Keratinocyte (primary cell): ENCODE results near the gene S100Z. TPM values are rescaled to one million over a fixed set of nuclear protein-coding genes. Genes with fewer than 3 reads are reported as not detected.

Experiments used
- DNase-seq: peaks from one replicate; pipeline ENCODE4 v3.0.0-alpha.2; 2011; ENCODE audit warnings: low read depth, missing footprints, low spot score
- FAIRE-seq: peaks from 2 replicates; lab custom pipeline; 2011; peaks lifted over from hg19 to GRCh38; lab: Jason Lieb, UNC
- H2AFZ ChIP-seq: 2 replicates; pipeline ENCODE4 v1.6.0; 2012; ENCODE audit warnings: low read length, control low read depth, inconsistent platforms; ENCODE audit not compliant: control insufficient read depth
- H3K27ac ChIP-seq: 2 replicates; pipeline ENCODE4 v1.5.1; 2011; ENCODE audit warnings: low read length; ENCODE audit not compliant: control insufficient read depth, insufficient read depth
- H3K27me3 ChIP-seq: 3 replicates; pipeline ENCODE4 v1.6.0; 2011; ENCODE audit warnings: low read length; ENCODE audit not compliant: control insufficient read depth, insufficient read depth; ENCODE audit errors: extremely low read depth
- H3K36me3 ChIP-seq, 2 experiments: 2 replicates in 1 of 2; 3 replicates in 1 of 2; pipeline ENCODE4 v1.5.1; 2011; ENCODE audit warnings: low read length in 2 of 2, mild to moderate bottlenecking in 1 of 2; ENCODE audit not compliant: control insufficient read depth in 2 of 2, insufficient read depth in 2 of 2; ENCODE audit errors: extremely low read depth in 1 of 2
- H3K4me1 ChIP-seq: 3 replicates; pipeline ENCODE4 v1.5.1; 2011; ENCODE audit warnings: low read length; ENCODE audit not compliant: control insufficient read depth, insufficient read depth; ENCODE audit errors: extremely low read depth
- H3K4me2 ChIP-seq: 3 replicates; pipeline ENCODE4 v1.6.0; 2011; ENCODE audit warnings: low read depth, low read length; ENCODE audit not compliant: control insufficient read depth, insufficient read depth; ENCODE audit errors: extremely low read depth
- H3K4me3 ChIP-seq, 3 experiments: fragments of 200-600 bp in 1 of 3; sonication (generic) in 1 of 3; 2 replicates in 2 of 3; 3 replicates in 1 of 3; pipeline ENCODE4 v1.5.1; 2011 to 2016; ENCODE audit warnings: low read length in 3 of 3, mild to moderate bottlenecking in 3 of 3, control low read depth in 2 of 3, inconsistent platforms in 1 of 3, low read depth in 1 of 3, mixed read lengths in 1 of 3, mixed run types in 1 of 3, moderate library complexity in 1 of 3; ENCODE audit not compliant: control insufficient read depth in 2 of 3, insufficient read depth in 2 of 3; ENCODE audit errors: extremely low read depth in 1 of 3
- H3K79me2 ChIP-seq: 2 replicates; pipeline ENCODE4 v1.6.0; 2012; ENCODE audit warnings: low read length; ENCODE audit not compliant: control insufficient read depth, insufficient read depth
- H3K9ac ChIP-seq: 3 replicates; pipeline ENCODE4 v1.6.0; 2011; ENCODE audit warnings: low read length; ENCODE audit not compliant: control insufficient read depth, insufficient read depth; ENCODE audit errors: extremely low read depth
- H3K9me1 ChIP-seq: 3 replicates; pipeline ENCODE4 v1.6.0; 2011; ENCODE audit warnings: low read length; ENCODE audit not compliant: control insufficient read depth, insufficient read depth; ENCODE audit errors: extremely low read depth
- H3K9me3 ChIP-seq: 2 replicates; pipeline ENCODE4 v1.5.1; 2012; ENCODE audit warnings: low read depth, low read length; ENCODE audit not compliant: control insufficient read depth
- H4K20me1 ChIP-seq: 3 replicates; pipeline ENCODE4 v1.6.0; 2011; ENCODE audit warnings: low read length; ENCODE audit not compliant: control insufficient read depth, insufficient read depth; ENCODE audit errors: extremely low read depth
- CTCF ChIP-seq, 3 experiments: IDR thresholded peaks in 1 of 3; conservative IDR thresholded peaks in 1 of 3; optimal IDR thresholded peaks in 1 of 3; 2 replicates in 2 of 3; 3 replicates in 1 of 3; pipeline versions ENCODE3 to v1.5.1; 2011; ENCODE audit warnings: low read length in 3 of 3, mild to moderate bottlenecking in 3 of 3, moderate library complexity in 2 of 3, control low read depth in 1 of 3, inconsistent platforms in 1 of 3; ENCODE audit not compliant: insufficient read depth in 2 of 3; ENCODE audit errors: extremely low read depth in 1 of 3
- EZH2 ChIP-seq: IDR thresholded peaks from one replicate; pipeline ENCODE4 v1.6.1; 2012; ENCODE audit warnings: inconsistent platforms, mild to moderate bottlenecking, low read length, moderate library complexity
- dilution Hi-C: fragments of 300-500 bp; cut with MboI; formaldehyde crosslinking; loops from one replicate; pipeline ENCODE4 v1.7.0; 2020; ENCODE audit warnings: low sequenced_read_pairs; ENCODE audit not compliant: extremely low pct_ligation_motif_present
- polyA plus RNA-seq, 5 experiments: library from polyadenylated mRNA; depleted of rRNA in 3 of 5; stranded (reverse) in 3 of 5; stranded (forward) in 1 of 5; unstranded in 1 of 5; fragments of >200 nt; gene quantifications; 1 replicate in 1 of 5; 2 replicates in 3 of 5; 3 replicates in 1 of 5; pipeline versions ENCODE4 v1.2.1 to v1.2.3, GENCODE V29; 2011 to 2012; ENCODE audit warnings: missing spikeins in 2 of 5, low read depth in 1 of 5, low replicate concordance in 1 of 5
- small RNA-seq, 3 experiments: library from RNA; depleted of rRNA; stranded (forward); fragments of <200 nt; gene quantifications; one replicate each; pipeline ENCODE3, GENCODE V24; 2012; ENCODE audit warnings: low read depth in 3 of 3, low replicate concordance in 1 of 3; ENCODE audit not compliant: insufficient read length in 3 of 3

Gene S100Z
- polyA plus RNA-seq, 1 donor (not counting 4 experiments of a cell fraction or from before 2014, with no cell fraction given): not detected

GRCh38 chr5:76964060-76964459, 114.2 kb downstream of the S100Z start:
- Histone ChIP-seq H3K27me3 (peaks cover 8% of the 10 kb centered on the region), H3K79me2 (no peaks in the 10 kb centered on the region), H4K20me1 (no peaks in the 10 kb centered on the region), H3K4me3 (no peak overlapping the region), H3K4me2 (no peak overlapping the region), H3K9ac (no peak overlapping the region), H3K27ac (no peak overlapping the region), H3K36me3 (no peaks in the 10 kb centered on the region), H3K4me1 (peaks cover 9% of the 10 kb centered on the region), H2AFZ (no peak overlapping the region), H3K9me3 (no peaks in the 10 kb centered on the region), H3K9me1 (no peaks in the 10 kb centered on the region)
- dilution Hi-C loops: no loop called here
- DNase-seq: no peak
- no peak for FAIRE-seq
- TF ChIP-seq CTCF (optimal IDR thresholded peaks at IDR 0.05 in 1 of 3, IDR thresholded peaks at IDR 0.05 in 1 of 3, conservative IDR thresholded peaks at IDR 0.05 in 1 of 3; ENCODE audit: extremely low read depth in 1 of 3, insufficient read depth in 2 of 3, low read length in 3 of 3): no peak
- no peak for TF ChIP-seq EZH2

Small RNA genes within 50 kb of the gene (small RNA-seq; reads per million reads assigned to genes)
- gene RN7SL208P (0 to 0.25 (median 0) reads per million in 3 experiments), gene RNU6ATAC36P (0 reads per million in 3 experiments)

Other genes with a start within 250 kb of the S100Z start
- 0.03 TPM in 1 of 3 replicates, not detected in the others for gene F2RL2, start 226.6 kb upstream of the S100Z start, polyA plus RNA-seq
- 56.8 to 59.9 TPM (median 58.0 TPM) in 3 replicates for gene F2R, start 133.9 kb upstream of the S100Z start, polyA plus RNA-seq
- 131 to 197 TPM (median 182 TPM) in 3 replicates for gene F2RL1, start 31.0 kb upstream of the S100Z start, polyA plus RNA-seq
- gene CRHBP, start 103.0 kb downstream of the S100Z start, polyA plus RNA-seq: not detected in 3 replicates
- gene AGGF1, start 180.4 kb downstream of the S100Z start, polyA plus RNA-seq: 9.4 to 20.1 TPM (median 16.3 TPM) in 3 replicates
- 0.50 to 0.59 TPM (median 0.58 TPM) in 3 replicates for gene ZBED3, start 237.3 kb downstream of the S100Z start, polyA plus RNA-seq